ENCODE data around the gene SLC16A2.

GRCh38 chrX:74421036-74421739 is at the start of gene SLC16A2:
- TF ChIP-seq POU2F2 (IDR thresholded peaks at IDR 0.05; ENCODE audit: low read depth, low read length) (no peak), POLR2A (IDR thresholded peaks at IDR 0.05; ENCODE audit: low read depth, low read length) (no peak)
